NCI-H226 (cell line): ENCODE results near the gene TSSK3.

Experiments
- DNase-seq: peaks from one replicate; pipeline ENCODE4 v3.0.0-alpha.2; 2015

TSSK3 gene, protein sequence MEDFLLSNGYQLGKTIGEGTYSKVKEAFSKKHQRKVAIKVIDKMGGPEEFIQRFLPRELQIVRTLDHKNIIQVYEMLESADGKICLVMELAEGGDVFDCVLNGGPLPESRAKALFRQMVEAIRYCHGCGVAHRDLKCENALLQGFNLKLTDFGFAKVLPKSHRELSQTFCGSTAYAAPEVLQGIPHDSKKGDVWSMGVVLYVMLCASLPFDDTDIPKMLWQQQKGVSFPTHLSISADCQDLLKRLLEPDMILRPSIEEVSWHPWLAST

DNA sequence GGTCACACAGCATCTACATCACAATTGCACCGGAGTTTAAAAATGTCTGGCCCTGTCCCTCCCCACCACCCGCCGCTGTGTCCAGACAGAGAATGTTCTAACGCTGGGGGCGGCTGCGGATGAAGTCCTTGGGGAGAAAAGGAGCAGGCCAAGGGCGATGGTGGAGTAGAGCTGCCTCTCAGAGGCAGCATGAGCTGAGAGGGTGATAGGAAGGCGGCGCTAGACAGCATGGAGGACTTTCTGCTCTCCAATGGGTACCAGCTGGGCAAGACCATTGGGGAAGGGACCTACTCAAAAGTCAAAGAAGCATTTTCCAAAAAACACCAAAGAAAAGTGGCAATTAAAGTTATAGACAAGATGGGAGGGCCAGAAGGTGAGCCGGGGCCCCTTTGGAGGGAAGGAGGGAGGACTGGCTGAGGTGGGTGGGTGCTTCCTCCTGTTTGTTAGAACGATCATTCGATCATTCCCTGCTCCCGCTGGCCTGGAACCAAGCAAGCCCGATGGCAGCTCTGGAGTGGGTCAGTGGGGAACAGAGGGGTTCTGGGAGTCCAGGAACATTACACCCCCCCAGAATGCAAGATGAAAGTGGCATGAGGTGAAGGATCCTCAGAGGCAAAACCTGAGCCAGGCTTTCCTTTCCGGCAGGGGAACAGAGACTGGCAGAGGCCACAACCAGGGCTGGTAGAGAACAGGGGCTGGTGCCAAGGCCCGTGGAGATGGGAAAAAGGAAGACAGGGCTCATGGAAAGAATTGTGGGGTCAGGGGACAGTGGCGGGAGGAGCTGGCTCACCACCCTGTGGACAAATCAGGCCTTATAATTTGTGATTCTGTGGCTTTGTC lies at the start of gene TSSK3, which contains the start of gene FAM229A:
TSSK3 (plus strand) TSS at position 66 of the 840 bp plus-strand sequence; CDS start at position 229, 163 bp downstream.
FAM229A (minus strand) TSS at position 12 of the 840 bp plus-strand sequence. CDS start 394 bp downstream, outside the sequence.
- no peak for DNase-seq

DNA sequence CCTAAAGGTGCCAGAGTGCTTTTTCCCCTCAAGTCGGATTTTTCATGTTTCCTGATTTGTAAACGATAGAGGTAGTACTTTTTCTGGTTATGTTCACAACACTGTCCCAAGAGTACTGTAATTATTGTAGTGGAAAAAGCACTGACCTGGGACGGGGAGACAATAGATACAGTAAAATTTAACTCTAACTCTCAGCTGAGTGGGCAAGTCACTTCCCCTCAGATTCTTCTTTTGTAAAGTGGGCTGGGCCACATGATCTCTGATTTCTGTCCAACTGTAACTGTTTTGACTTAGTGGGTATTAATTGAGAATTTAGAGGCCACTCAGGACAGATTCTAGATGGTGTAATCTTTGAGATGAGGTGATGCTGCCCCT lies 45.4 kb upstream of the TSSK3 start:
- no peak for DNase-seq

DNA sequence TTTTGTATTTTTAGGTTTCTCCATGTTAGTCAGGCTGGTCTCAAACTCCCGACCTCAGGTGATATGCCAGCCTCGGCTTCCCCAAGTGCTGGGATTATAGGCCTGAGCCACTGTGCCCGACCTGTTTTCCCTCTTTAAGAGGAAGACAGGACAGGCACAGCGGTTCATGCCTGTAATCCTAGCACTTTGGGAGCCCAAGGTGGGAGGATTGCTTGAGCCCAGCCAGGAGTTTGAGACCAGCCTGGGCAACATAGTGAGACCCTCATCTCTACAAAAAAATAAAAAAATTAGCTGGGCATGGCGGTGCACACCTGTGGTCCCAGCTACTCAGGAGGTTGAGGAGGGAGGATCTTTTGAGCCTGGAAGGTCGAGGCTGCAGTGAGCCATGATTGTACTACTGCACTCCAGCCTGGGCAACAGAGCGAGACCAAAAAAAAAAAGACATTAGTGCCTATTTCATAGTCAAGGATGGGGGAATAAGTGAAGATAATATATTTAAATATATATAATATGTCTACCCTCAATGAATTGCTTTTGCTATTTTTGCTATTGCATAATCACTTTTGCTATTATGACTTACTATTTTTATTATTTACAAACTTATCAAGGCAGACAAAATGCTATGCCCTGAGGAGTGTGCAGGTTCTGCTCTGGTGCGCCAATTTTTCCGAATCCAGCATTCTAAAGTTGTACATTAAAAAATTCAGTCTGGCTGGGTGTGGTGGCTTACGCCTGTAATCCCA lies 44.0 kb upstream of the TSSK3 start:
- no peak for DNase-seq

DNA sequence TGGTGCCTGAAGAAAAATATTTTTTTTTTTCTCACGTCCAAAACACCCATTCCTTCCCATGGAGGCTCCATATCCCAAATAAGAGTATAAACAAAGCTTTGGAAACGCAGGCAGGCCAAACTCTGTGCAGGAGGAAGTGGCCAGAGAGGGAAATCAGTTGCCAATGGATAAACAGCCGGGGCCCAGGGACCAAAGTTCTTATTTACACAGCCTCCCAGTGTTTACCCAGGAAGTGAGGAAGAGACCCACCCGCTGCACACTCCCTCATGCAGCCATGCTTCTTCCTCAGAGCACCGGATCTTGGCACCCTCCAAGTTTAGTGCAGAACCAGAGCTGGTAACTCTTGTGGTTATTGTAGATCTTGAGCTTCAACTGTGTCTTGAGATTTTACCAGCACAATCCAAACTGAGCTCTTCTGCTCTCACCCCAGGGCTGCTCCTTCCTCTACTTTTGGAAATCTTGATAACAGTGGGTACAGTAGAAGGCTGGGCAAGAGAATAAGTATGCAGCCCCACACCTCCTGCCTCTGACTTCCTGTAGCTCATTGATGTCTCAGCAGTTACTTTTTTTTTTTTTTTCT lies 40.5 kb upstream of the TSSK3 start:
- DNase-seq, result no peak

DNA sequence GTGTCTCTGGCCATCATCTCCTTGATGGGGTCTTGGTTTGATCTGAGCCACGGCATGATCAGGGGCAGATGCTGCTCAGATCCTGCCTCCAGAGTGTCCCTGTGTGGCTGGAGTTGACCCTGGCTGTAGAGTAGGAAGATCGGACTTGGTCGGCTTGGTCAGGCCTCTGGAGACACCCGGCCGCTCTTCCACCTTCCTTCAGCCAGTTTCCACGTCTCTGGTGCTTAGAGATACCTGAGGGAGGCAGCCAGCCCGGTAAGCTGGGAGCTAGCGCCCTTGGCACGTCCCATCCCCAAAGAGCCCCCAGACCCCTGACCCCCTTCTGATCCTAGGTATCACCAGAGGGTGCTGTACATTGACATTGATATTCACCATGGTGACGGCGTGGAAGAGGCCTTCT lies 35.1 kb upstream of the TSSK3 start:
- no peak for DNase-seq

DNA sequence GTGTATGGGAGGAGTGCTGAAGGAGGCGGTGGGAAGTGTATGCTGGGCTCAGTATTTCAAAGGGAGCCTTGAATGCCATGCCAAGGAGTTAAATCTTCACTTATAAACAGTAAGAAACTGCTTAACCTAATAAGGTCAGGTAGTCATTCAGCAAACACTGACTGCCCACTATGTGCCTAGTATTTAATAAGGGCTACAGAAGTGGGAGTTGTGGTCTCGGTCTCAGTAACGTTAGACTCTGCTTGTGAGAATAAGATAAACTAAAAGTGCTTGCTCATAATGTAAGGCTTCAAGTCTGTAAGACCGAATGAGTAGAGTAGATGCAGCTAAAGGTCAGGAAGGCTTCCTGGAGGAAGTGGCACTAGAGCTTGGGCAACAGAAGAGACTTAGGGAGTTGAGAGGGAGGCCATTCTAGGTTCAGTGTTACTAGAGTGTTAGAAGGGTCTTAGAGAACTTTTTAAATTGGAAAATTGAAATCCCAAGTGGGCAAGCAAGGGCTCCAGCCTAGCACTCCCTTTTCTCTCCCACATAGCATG lies 32.3 kb upstream of the TSSK3 start:
- no peak for DNase-seq

DNA sequence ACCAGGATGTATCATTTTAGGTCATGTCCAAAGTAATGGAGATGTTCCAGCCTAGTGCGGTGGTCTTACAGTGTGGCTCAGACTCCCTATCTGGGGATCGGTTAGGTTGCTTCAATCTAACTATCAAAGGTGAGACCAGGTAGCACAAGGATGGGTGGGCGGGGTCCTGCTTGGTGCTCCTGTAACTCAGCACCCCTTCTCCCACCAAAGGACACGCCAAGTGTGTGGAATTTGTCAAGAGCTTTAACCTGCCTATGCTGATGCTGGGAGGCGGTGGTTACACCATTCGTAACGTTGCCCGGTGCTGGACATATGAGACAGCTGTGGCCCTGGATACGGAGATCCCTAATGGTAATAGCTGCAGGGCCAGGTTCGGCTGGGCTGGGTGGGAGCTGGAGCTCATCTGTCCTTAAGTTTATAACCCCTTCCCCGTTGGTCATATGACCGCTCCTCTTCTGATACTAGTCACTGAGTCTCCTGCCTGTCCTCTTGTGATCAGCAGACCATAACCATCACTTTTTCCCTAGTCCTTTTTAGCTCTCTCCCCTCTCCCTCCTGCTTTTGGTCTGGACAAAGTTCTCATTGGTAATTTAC lies 31.7 kb upstream of the TSSK3 start:
- DNase-seq, result no peak

DNA sequence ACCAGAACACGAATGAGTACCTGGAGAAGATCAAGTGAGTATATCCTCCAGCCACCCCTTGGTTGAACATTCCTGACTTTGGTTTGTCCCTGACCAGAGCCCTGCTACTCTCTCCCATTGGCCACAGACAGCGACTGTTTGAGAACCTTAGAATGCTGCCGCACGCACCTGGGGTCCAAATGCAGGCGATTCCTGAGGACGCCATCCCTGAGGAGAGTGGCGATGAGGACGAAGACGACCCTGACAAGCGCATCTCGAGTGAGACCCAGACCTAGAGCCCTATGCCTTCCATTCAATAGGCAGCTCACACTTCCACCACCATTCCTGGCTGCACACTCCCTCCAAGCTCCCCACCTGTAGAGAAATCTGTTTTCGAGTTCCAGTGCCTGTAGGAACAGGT lies 30.8 kb upstream of the TSSK3 start:
- no peak for DNase-seq

DNA sequence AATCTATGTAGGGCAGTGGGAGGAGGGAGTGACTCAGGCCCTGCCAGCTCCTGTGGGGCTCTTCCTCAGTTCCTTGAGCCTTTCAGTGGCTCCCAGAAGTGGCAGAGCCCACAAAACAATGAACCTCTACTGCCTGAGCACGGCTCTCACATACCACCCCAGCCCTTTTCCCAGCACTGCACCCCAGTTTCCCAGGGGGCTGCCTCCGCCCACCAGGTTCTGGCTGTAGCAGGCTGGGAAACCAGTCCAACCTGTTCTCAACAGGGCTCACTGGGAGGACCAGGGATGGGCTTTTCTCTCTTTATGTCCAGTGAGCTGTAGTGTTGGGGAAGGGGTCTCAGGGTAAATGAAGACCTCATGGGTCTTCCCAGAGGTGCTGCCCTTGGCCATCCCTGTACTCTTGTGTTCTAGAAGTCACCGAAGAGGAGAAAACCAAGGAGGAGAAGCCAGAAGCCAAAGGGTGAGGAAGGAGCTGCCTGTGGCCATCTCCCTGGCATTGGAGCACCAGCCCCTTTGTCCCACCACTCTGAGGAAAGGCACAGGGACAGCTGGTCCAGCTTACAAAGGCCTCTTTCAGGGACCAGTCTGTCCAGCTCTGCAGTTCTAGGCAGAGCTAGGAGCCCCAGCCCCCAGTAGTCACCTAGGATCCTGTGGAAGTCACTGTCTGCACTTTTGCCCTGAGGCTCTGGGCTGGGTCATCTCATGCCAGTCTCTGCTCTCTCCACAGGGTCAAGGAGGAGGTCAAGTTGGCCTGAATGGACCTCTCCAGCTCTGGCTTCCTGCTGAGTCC lies 29.9 kb upstream of the TSSK3 start:
- DNase-seq, result no peak

DNA sequence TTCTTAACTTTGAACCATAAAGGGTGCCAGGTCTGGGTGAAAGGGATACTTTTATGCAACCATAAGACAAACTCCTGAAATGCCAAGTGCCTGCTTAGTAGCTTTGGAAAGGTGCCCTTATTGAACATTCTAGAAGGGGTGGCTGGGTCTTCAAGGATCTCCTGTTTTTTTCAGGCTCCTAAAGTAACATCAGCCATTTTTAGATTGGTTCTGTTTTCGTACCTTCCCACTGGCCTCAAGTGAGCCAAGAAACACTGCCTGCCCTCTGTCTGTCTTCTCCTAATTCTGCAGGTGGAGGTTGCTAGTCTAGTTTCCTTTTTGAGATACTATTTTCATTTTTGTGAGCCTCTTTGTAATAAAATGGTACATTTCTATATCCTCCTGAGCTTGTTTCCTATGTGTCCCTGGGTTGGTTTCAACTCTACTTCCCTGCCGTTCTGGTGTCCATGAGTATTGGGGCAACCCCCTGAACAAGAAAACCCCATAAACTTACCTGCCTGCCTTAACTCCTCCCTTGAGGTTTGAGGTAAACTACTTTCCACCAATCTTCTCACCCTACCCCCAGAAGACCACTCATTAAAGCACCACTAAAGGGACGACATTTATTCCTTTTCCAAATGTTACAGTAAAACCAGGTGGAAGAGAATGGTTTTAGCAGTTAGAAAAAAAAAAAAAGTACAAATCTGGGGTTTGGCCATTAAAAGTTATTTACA lies 28.9 kb upstream of the TSSK3 start:
- no peak for DNase-seq

DNA sequence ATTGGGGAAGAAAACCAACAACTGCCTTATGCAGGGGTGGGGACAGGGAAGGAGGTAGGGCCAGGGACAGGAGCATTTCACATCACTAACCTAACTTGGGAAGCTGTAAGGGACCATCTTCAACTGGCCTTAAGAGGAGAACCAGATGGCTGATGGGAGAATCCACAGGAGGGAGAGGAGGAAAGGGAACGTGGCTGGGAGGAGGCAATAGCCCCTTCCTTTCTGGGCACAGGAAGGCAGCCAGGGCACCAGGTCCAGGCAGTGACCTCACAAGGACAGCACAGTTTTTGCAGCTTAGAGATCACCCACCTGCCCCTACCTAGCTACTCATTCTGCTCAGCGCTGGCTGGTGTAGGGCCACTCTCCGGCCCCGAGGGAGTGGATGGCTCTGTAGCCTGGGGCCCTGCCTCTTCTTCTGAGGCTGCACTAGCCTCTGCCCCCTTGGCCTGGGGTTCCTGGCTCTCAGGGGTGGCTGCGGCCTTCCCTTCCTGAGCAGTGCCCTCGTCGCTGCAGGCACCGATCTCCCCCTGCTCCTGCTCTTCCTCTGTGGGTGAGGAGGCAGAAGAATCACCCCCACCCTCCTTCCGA lies 28.0 kb upstream of the TSSK3 start:
- DNase-seq, result no peak

DNA sequence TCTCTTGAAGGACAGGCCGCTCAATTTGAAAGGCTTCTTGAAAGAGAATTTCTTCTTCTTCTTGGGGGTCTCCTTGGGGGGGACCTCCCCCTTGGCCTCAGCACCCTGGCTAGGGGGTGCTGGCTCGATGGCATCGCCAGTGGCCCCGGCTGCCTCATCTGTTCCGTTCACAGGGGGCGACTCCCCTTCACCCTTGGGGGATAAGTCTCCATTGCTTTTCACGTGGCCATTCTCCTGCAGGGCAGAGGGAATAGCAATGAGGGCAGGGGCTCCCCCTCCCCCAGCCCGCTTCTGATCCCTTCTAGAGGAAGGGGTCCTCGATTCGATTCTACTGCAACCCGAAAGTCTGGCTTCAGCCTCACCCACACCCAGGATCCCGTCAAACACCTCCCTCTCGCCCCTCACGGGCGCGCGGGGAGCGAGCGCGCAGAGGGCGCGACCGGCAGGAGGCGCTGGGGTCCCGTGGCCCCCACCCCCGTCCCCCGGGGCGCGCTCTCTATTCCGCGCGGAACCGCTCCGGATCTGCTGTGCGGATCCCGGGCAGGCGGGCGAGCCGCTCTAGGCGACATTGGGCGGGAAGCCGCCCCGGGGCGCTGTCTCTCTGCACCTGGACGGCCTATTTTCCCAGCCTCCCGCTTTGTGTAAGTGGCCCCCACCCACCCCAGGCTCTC lies 27.3 kb upstream of the TSSK3 start:
- no peak for DNase-seq

DNA sequence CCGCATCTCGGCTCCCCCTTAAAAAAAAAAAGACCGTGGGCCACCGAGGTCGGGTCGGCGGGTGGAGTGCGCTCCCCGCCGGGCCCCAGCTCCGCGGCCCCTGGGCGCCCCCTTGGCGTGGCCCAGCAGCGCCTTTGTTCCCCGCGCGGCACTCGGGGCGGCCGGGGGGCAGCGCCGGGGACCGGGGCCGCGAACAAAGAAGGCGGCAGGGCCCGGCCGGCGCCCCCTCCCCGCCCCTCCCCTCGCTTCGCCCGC lies 26.9 kb upstream of the TSSK3 start:
- no peak for DNase-seq

DNA sequence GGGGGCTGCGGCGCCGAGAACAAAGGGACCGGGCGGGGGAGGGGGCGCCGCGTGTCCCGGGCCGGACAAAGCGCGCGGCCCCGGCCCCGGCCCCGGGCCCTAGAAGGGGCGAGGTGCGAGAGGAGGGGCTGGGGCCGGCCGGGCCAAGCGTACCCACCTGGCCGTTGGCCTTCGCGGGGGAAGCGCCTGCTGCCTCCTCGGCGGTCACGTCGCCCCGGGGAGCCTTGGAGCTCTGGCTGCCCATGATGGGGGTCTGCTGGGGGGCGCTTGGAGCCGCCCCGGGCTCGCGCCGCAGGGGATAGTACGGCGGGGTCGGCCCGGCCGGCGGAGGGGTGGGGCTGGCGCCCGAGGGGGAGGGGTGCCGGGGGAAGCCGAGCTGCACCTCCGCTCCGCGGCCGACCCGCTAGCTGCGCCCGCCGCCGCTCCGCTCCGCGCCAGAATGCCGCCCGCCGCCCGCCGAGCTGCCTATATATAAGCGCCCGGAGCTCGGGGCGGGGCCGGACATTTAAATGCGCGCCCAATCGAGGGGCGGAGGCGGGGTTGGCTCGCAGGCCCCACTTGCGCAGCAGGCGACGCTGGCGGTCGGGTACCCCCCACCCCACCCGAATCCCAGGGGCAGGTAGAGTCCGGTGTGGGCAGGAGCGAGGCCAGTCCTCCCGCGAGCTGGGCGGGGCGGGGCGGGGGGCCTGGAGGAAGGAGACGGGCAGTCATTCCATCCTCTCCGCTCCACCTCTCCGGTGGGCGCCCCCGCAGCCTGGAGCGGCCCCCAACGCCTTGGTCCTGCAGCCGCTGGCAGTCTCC lies 26.3 kb upstream of the TSSK3 start, which contains the start of gene MARCKSL1:
MARCKSL1 (minus strand) TSS at position 444 of the 801 bp plus-strand sequence; CDS start at position 244, 200 bp downstream.
- DNase-seq, result peak; percentile 55

DNA sequence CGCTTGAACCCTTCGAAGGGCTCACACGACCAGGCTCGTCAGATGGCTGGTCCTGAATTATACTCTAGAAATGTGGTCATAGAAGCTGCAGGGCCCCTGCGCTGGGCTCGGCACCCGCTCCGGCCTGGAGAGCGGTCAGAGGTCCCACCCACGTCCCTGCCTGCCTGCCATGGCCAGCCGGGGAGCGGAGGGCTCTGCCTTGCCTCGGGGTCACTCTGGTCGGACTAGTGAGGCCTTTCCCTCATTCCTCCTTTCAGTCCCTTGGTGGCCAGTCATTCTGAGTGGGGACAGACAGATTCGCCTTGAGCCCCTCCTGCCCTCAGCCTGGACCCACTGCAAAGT lies 25.8 kb upstream of the TSSK3 start:
- no peak for DNase-seq

DNA sequence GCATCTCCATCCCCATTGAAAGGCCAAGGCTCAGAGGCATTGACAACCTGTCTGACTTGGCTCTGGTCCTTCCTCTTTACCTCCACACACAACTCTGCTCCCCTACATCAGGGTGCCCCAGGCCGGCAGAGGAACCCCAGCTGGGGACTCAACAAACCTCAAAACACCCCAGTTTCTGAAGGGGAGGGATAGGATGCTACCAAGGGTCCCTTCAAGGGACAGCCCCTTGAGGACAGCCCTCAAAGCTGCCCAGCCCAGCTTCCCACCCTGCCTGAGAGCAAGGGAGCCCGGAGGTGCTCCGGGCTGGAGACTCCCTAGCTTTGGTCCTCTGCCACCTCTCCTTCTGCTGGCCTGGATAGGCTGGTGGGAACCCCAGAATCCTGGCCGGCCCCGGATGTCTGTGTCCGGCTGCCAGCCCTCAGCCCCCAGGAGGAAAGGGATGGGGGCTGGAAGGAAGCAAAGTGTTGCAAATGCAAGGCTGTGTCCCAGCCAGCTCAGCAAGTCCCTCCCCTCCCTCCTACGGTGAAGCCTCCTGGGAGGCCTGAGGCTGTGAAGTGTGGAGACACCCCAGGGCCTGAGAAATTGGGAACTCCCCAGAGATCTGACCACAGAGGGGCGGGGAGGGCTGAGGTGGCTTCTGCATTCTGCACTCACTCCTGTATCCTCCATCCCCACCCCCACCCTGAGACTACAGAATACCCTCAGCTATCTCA lies 25.2 kb upstream of the TSSK3 start:
- peak; percentile 83 for DNase-seq

DNA sequence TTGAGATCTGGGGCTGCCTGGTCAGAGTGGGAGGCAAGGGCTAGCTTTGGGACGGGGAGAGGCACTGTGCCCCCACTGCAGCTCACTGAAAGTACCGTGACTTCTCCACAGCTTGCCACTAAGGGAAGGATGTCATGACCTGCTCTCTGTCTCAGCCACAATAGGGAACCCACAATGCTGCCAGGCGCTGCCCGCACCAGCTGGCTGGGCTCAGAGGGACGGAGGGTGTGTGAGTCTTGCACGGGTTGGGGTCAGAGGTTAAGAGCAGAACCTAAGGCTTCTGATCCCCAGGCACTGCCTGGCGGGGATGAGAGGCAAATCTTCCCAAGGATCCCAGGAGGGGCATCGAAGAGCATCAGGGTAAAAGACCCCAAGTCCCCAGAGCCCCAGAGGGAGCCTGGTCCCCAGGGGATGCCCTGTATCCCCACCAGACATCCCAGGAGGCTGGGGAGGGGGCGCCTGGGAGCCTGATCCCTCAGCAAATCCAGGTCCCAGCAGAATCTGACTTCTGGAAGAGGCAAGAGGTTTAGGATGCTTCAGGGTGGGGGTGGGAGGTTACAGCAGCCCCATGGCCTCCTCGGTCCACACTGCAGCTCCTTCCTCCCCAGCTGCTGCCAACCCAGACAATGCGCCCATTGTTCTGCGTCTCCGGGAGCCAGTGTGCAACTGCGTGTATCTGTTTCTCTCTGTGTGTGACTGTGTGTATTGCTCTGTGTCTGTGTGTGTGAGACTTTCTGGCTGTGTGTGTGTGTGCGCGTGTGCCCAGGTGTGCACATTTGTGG lies 24.3 kb upstream of the TSSK3 start:
- no peak for DNase-seq

DNA sequence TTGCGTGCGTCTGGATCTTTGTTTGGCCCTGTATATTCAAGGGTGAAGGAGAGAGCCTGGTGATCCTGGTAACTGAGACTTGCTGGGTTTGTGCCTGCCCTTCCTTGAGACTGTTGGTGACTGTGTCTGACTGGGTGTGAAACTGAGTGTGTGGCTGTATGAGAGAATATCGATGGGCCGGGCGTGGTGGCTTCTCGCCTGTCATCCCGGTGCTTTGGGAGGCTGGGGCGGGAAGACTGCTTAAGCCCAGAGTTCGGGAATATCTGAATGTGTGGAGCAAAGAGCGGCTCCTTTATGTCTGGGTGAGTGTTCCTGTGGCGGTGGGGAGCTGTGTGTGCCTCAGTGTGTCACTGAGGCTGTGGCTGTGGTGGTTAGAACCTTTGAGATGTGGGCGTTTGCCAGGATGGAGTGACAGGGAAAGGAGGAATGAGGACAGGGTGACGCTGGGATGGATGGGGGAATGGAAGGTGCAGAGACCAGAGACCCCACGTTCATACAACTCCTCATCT lies 23.6 kb upstream of the TSSK3 start:
- no peak for DNase-seq
